ENCODE data around the gene ROBO1.

Gene ROBO1

GRCh38 chr3:78974181-78974790 lies 793.5 kb downstream of the ROBO1 start:
- peak; percentile 82 for DNase-seq

GRCh38 chr3:78972617-78973301 lies 795.0 kb downstream of the ROBO1 start:
- DNase-seq = no peak

DNA sequence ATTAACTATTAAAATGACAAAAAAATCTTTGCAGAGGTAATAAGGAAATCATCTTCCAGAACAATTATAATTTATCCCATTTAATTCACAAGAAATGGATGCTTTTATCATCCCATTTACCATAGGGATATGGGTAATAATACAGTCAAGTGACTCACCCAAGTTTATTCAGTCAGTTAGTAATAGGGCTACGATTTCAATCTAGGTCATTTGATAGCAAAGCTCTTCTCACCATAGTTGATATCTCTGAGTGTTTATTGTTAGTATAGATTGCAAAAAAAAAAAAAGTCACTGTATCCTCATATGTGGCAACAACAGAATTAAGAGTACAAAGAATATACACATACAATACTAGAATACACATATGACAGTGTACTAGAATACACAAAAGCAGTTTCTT lies 797.1 kb downstream of the ROBO1 start:
- DNase-seq = no peak

GRCh38 chr3:78969483-78969882 lies 798.3 kb downstream of the ROBO1 start:
- peak; percentile 57 for DNase-seq

DNA sequence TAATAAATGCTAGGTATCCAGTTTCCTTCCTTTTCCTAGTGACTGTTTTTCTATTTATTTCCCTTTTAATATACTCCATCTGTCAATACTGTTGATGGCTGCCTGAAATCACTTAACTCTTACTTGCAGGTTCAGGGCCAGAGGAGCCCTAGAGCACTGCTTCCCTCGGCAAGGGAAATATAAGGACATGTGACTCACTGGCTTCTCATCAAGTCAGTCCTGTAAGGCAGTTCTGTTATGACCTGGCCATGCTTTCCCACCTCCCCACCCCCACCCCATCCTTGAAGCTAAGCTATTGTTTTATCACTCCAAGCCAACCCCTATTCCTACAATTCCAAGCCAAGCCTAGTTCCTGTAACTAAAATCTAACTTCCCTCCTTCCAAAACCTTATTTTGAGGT lies 800.7 kb downstream of the ROBO1 start:
- DNase-seq = no peak

- no peak for DNase-seq
Observed at GRCh38 chr3:78963771-78964170, 804.0 kb downstream of the ROBO1 start.

- DNase-seq = no peak
Observed at GRCh38 chr3:78957456-78957855, 810.3 kb downstream of the ROBO1 start.

DNA sequence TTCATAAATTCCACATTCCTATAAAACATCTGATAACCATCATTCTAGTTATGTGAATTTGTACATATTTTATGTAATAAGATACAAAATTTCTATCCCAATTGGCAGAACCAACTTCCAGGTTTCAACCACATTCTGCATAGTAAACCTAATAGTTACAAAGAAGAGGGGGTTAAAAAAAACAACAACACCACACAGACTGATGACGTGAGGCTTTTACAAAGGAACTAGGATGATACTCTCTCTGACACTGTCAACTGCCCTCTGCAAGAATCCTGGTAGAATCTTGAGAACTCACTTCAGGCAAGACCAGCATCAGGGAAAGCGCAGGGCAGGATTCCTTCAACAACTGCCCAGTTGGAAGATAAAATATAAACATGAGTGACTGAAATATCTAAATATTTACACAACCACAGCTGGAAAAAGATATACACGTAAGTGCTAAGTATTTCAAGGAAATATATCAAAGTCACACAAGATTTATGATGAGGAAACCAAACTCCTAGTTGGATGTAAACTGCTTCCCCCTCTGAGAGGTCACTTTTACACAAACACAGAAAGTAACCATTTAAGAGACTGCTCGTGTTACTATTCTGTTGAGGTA lies 816.4 kb downstream of the ROBO1 start:
- peak; percentile 5 for DNase-seq

DNA sequence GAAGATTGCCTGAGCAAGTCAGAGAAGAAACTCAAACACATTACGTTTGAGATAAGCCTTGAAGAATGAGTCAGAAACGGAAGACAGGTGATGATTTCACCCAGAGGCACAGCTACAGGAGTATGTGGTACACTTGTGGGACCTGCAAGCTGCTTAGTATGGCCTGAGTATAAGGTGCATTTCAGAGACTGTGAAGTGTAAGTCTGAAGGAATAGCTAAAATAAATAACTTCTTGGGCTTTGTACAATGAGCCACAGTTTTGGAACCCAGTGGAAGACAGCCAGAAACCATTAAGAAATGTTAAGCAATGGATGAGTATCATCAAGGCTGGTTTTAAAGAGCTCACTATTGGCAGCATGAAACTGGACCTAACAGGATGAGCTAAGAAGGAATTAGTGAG lies 826.2 kb downstream of the ROBO1 start:
- DNase-seq = peak; percentile 62

DNA sequence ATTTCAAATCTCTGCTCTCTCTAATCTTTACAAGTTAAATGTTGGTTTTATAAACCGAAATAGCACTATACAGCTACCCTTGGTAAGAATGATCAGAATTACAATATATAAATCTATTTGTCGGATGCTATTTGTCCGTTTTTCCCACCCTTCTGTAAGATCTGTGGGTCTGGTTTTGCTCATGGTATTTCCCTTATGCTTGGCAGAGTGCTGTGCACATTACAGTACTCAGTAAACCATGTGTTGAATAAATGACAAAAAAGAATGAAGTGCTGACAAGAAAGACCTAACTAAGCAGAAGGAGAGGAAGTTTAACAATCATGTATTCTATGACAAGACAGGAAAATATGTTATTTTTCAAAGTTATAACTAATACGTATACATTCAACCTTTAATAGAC lies 827.2 kb downstream of the ROBO1 start:
- DNase-seq = no peak

DNA sequence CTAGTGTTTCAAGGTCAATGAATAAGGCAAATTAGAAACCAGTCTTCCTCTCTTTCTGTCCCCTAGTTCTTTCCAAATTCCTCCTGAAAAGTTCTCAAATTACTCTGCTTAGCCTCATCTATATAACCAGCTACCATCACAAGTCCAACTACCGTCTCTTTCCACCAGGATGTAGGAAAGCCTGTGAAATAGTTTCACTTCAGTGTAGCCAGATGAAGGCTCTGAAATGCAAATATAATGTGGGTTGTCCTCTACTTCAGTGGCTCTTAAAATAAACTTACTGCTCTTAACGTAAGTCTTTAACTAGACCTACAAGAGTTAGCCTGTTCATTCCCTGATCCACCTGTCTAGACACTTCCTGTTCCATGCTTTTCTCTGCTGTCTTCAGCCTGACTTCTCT lies 827.7 kb downstream of the ROBO1 start:
- no peak for DNase-seq

DNA sequence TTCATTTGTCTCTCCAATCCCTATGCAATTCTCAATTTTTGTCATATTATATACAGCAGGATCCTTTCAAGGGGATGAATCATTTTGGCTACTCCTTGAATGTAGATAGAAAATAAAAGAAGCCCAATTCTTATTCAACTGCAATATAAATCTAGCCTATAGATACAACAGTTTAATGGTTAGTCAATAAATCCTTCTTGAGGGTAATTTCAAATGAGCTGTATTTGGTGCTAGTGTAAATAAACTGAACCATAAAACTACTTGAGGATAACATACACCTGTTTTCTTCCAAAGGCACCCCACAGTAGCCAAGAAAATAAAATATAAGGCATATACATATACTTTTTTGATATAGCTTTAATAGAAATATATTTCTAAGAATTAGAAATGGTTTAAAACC lies 830.3 kb downstream of the ROBO1 start:
- DNase-seq = no peak

GRCh38 chr3:78927759-78928158 lies 840.0 kb downstream of the ROBO1 start:
- DNase-seq = no peak

DNA sequence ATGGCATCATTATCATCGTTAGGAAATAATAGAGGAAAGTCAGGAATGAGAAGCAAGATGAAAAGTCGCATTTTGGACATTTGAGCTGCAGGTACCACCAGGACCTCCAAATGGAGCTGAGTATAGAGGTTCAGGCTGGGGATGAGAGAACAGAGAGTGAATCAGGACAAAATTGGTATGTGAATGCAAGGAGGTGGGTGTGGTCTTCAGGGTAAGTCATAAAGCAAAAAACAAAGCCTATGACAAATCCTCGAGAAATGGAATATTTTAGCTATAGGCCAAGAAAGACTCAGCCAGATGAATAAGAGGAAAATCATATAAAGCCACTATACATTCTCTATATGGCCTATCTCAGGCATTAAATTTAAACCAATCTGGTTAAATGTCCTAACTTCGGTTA lies 841.3 kb downstream of the ROBO1 start:
- peak; percentile 20 for DNase-seq

DNA sequence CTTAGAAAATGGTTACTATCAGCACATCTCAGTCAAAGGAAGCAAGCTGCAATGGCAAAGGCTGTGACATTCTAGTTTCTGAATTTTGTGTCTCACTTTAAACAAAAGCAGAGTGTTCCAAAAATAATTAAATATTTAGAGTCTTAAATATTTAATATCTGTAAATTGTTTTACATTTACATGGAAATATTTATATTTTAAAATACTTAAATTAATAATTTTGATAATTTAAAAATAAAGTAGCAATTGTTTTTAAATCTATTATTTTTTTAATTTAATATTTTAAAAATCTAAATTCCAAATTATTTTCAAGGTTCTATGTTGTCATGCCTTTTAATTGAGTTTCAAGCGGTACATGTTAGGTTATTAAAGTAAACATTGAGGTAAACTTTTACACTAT lies 843.1 kb downstream of the ROBO1 start:
- DNase-seq = no peak

DNA sequence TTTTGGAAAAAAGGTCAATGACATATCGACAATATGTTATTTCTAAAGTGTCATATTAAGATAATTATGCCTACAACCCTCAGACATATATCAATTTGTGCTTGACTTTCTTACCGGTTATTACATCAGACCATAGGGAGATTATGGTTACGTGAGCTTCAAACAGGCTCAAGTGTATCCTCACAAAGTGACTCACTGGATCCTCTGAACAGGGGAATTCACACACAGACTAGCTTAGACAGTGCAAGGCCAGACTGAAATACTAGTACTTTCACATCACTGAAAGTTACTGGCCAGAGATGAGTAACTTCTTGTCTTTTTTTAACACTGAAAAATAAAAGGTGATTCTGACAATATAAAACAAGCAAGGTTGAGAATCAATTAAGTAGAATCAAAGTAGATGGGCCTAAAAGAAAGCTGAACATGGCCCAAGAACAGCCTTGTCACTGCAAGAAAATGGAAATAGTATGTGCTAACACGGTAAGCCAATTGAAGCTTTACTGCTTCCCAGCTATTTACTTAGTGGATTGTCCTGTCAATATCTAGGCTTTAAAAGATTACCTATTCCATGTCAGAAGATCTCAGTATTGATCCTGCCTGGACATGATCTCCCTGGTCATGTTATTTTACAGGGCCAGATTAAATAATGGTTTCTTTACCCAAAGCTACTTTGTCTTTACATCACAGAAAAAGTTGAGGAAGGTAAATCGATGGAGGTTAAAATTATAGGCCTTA lies 848.6 kb downstream of the ROBO1 start:
- peak; percentile 93 for DNase-seq

DNA sequence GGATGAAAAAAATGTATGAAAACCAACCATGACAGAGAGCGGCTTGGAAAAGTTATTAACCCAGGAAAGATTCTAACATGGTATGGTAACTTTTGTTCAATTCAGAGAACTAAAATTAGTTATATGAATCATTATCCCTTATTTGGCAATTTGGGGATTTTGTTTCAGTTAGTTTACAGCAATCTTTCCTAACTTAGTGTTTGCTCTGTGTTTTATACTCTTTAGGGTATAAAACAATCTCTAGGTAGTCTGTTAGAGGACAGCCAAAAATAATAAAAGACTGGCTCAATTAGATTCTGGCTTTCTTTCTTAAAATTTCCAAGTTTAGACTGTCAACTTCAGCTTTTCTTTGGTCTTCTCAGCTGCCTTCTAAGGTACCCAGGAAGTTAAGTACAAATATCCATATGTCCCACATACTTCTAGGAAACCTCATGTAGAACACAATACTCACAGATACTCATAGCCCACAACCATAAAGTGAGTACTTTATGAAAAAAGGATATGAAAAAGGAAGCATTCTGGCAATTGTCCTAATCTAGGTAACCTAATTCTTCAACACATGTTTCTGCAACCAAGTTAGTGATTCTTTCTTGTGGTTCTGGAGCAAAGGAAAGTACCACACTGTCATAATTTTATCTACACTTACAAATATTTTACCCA lies 849.3 kb downstream of the ROBO1 start:
- peak; percentile 39 for DNase-seq

GRCh38 chr3:78917536-78917935 lies 850.3 kb downstream of the ROBO1 start:
- peak; percentile 33 for DNase-seq

DNA sequence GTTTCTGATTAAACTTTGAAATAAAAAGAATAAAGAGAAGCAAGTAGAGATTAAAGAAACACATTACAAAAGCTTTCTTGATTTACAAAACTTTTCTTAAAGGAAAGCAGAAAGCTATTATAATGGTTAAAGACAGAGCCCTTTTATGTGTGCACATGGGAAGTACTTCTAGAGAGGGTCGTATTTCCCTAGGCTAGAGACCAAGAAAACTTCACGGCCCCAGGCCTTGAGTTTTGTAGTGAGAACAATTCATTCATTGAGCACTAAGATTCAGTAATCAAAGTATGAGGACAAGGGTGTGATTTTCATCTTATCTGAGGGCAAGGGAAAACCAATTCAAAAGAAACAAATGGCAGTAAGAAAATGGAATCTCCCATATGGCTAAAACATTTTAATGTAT lies 854.1 kb downstream of the ROBO1 start:
- DNase-seq = no peak

GRCh38 chr3:78912687-78913086 lies 855.1 kb downstream of the ROBO1 start:
- no peak for DNase-seq

DNA sequence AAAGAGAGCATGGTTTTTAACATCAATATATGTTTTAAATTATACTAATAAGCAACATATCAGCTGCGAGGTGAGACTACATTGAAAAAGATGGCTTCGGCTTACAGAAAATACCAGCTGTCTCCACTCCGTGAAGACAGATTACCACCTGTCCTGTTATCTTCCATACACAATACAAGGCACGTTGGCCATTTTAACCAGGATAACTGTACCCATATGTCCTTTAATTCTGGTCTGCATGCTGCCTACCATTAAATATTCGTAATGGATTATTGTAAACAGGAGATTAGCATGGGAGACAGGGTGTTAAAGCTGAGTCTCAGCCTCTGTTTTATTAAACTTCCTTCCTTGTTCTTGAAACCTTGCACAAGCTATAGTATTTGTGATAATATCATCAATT lies 855.5 kb downstream of the ROBO1 start:
- DNase-seq = no peak

DNA sequence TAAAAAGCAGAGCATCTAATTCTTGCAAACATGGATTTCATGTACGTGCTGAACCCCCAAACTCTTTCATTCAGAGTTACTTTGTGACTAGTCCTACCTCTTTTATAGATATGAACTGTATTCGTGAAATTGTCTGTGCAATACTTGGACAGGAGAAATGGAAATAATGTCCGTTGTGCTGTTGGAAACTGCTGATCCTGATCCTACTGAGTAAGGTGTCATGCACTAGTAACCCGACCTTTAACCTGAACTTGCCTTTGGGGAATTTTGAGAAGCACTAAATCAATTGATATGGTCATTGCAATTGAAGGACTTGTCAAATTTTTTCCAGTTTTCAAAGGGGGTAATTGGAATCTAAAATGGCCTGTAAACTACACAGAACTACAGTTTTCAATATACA lies 856.4 kb downstream of the ROBO1 start:
- DNase-seq = no peak

- DNase-seq = peak; percentile 24
Observed at GRCh38 chr3:78908236-78908635, 859.6 kb downstream of the ROBO1 start.

Measured in fibroblast of skin of scalp (primary cell).